Measurements from ENCODE around the gene SLC6A15.

Gene SLC6A15

DNA sequence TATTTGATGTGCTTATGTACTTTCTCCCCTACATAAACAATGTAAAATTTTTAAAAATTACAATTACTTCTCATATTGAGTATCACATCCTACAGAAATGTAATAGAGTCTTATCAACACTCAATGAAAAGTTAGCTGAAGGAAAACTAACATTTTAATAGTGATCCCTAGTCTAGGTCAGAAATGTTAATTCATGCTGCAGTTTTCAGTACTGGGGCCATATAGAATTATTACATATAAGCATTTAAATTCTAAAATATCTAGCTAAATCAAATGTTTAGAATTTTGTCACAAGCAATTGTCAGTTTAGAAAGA, 37.8 kb downstream of the SLC6A15 start:
- TF ChIP-seq, protein P1, sequence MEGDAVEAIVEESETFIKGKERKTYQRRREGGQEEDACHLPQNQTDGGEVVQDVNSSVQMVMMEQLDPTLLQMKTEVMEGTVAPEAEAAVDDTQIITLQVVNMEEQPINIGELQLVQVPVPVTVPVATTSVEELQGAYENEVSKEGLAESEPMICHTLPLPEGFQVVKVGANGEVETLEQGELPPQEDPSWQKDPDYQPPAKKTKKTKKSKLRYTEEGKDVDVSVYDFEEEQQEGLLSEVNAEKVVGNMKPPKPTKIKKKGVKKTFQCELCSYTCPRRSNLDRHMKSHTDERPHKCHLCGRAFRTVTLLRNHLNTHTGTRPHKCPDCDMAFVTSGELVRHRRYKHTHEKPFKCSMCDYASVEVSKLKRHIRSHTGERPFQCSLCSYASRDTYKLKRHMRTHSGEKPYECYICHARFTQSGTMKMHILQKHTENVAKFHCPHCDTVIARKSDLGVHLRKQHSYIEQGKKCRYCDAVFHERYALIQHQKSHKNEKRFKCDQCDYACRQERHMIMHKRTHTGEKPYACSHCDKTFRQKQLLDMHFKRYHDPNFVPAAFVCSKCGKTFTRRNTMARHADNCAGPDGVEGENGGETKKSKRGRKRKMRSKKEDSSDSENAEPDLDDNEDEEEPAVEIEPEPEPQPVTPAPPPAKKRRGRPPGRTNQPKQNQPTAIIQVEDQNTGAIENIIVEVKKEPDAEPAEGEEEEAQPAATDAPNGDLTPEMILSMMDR (IDR thresholded peaks at IDR 0.05): no peak
- Histone ChIP-seq H3K4me1 (ENCODE audit: control insufficient read depth in 1 of 2, insufficient read depth in 1 of 2, low read depth in 1 of 2, low read length in 1 of 2) (no peaks in the 10 kb centered on the region), H3K36me3 (no peaks in the 10 kb centered on the region)

DNA sequence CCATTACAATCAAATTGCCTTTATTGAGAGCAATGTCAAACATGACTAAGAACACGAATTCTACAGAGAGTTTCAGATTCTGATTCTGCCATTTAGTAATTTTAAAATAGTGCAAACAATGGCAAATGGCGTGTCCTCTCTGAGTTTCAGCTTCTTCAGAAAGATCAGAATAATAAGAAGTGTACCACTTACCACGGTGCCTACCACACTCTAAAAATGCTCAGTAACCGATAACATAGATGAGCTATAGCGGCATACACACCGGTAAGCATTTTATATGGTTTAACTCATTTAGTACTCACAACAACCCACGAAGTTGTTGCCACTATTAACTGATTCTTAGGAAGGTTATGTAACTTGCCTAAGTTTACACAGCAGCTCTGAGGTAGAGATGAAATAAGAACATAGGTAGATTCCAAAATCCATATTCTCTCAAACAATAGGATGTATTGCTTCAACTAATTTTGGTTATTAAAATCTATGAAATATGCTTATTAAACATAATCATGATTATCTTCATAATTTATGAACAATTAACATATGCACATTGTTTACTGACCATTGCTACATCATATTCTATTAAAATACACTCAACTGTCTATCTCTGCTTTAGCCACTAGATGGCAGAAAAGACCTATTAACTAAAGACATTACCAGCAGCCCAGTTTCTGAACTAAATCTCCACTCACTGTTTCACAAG, 38.3 kb downstream of the SLC6A15 start:
- no peaks in the 10 kb centered on the region for H3K9me3 ChIP-seq
- no peaks in the 10 kb centered on the region for H3K27me3 ChIP-seq
- H3K36me3 ChIP-seq: no peaks in the 10 kb centered on the region
- H3K27ac ChIP-seq: no peak overlapping the region
- H3K4me1 ChIP-seq (ENCODE audit: control insufficient read depth in 1 of 2, insufficient read depth in 1 of 2, low read depth in 1 of 2, low read length in 1 of 2): no peaks in the 10 kb centered on the region
- TF ChIP-seq, protein P1 (IDR thresholded peaks at IDR 0.05): no peak
- H3K4me3 ChIP-seq (ENCODE audit: low read depth in 1 of 2, low read length in 1 of 2): no peak overlapping the region

More for the DNA sequence above, 37.8 kb downstream of the SLC6A15 start:
- no peaks in the 10 kb centered on the region for H3K9me3 ChIP-seq
- no peak overlapping the region for H3K27ac ChIP-seq
- H3K27me3 ChIP-seq: no peaks in the 10 kb centered on the region
- H3K4me3 ChIP-seq (ENCODE audit: low read depth in 1 of 2, low read length in 1 of 2): no peak overlapping the region

DNA sequence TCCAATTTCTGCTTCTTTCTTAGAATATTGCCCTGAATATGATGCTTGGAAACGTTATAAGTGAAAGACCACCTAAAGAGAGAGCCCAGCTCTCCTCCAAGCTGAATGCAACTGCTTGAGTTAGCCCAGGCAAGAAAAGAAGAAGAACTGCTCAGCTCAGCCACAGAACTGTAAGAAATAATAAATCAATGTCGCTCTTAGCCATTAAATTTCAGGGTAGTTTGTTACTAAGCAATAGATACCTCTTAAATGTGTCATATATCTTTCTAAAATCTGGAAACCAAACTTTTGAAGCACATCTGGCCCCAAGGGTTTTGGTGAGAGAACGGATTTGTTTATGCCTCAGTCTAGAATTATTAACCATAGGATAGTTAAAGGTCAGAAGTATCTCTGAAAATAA, 50.4 kb downstream of the SLC6A15 start:
- Histone ChIP-seq H3K36me3 (no peaks in the 10 kb centered on the region), H3K27me3 (no peaks in the 10 kb centered on the region), H3K4me3 (ENCODE audit: low read depth in 1 of 2, low read length in 1 of 2) (no peak overlapping the region), H3K9me3 (no peaks in the 10 kb centered on the region), H3K4me1 (ENCODE audit: control insufficient read depth in 1 of 2, insufficient read depth in 1 of 2, low read depth in 1 of 2, low read length in 1 of 2) (no peaks in the 10 kb centered on the region), H3K27ac (no peak overlapping the region)
- TF ChIP-seq, protein P1 (IDR thresholded peaks at IDR 0.05): no peak

DNA sequence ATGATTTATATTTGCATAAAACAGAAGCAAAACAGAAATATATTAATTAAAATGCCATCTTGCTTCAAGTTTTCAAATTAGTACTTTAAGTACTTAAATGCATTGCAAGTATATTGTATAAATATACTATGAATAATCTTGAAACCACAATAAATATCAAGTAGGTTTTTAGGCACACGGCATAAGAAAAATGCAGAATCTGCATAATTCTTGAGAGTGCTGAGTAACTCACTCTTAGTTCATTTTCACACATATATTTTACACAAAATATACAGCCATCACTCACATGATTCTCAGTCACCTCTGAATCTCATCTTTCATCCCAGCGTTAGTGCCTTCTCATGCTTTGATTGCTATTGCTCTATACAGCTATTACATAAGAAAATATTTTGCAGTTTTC, 51.9 kb downstream of the SLC6A15 start:
- no peaks in the 10 kb centered on the region for H3K36me3 ChIP-seq
- TF ChIP-seq, protein P1 (IDR thresholded peaks at IDR 0.05): no peak
- no peaks in the 10 kb centered on the region for H3K4me1 ChIP-seq (ENCODE audit: control insufficient read depth in 1 of 2, insufficient read depth in 1 of 2, low read depth in 1 of 2, low read length in 1 of 2)
- no peak overlapping the region for H3K4me3 ChIP-seq (ENCODE audit: low read depth in 1 of 2, low read length in 1 of 2)
- no peaks in the 10 kb centered on the region for H3K27me3 ChIP-seq
- no peak overlapping the region for H3K27ac ChIP-seq
- H3K9me3 ChIP-seq: no peaks in the 10 kb centered on the region

DNA sequence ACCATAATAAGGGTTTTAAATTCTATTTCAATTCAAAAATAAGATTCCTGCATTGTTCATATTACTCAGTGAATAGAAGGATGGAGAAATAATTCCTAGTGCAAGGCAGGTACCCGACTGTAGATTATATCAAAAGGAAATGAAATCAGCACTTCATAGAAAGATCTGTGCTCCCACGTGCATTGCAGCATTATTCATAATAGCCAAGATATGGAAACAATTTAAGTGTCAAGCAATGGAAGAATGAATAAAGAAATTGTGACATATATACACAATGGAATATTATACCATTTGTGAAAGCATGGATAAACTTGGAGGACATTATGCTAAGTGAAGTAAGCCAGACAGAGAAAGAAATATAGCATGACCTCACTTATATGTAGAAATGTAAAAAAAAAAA, 53.8 kb downstream of the SLC6A15 start:
- no peaks in the 10 kb centered on the region for H3K36me3 ChIP-seq
- no peak overlapping the region for H3K27ac ChIP-seq
- no peak overlapping the region for H3K4me3 ChIP-seq (ENCODE audit: low read depth in 1 of 2, low read length in 1 of 2)

More for the DNA sequence above, 53.8 kb downstream of the SLC6A15 start:
- H3K27me3 ChIP-seq: no peaks in the 10 kb centered on the region
- H3K4me1 ChIP-seq (ENCODE audit: control insufficient read depth in 1 of 2, insufficient read depth in 1 of 2, low read depth in 1 of 2, low read length in 1 of 2): no peaks in the 10 kb centered on the region
- TF ChIP-seq, protein P1 (IDR thresholded peaks at IDR 0.05): no peak
- H3K9me3 ChIP-seq: no peaks in the 10 kb centered on the region

Measured in neutrophil (primary cell).